ENCODE results near the gene AMDHD2. TPM values are rescaled to one million over a fixed set of nuclear protein-coding genes. Genes with fewer than 3 reads are reported as not detected.
A peak's percentile ranks its signal among the peaks of the same experiment; 100 is the strongest.

Gene AMDHD2
- total and polyA plus RNA-seq, 2 of the 8 experiments (the other 6 are each of a cell fraction or from before 2014, with no cell fraction given) = 43.0 to 54.6 TPM

DNA sequence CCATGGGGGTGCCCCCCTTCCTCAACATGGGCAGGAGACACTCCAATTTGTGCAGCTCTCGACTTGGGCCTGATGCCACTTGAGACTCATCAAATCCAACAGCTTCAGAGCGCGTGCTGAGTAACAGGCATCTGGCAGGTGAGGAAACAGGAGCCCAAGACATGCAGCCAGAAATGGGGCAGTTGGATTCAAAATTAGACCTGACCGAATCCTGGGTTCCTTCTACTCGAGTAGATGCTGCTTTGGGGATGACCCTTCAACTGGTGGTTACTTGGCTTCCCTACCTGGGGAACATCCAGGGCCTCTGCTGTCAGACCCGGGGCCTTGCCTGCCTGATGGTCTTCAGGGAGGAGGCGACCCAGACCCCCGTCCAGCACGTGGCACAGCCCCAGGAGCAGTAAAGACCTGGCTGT, 49.6 kb upstream of the AMDHD2 start:
- no peaks in the 10 kb centered on the region for H3K9me3 ChIP-seq (ENCODE audit: insufficient read depth in 2 of 2, low read depth in 1 of 2, low read length in 1 of 2)
- H3K14ac ChIP-seq (ENCODE audit: insufficient read length) = no peak overlapping the region
- H3K56ac ChIP-seq (replicated peaks; ENCODE audit: insufficient read length, low read depth, low read length) = no peak overlapping the region
- H3K79me1 ChIP-seq (ENCODE audit: low read depth, low read length) = no peaks in the 10 kb centered on the region
- FAIRE-seq = no peak
- WGBS, 2 experiments (ENCODE audit: extremely low coverage in 1 of 2, insufficient coverage in 1 of 2, insufficient read length in 1 of 2, insufficient replicate concordance in 2 of 2, low coverage in 1 of 2, low lambda C conversion rate in 2 of 2, missing lambda C conversion rate in 1 of 2) = 57% methylated on average over 9 of the region's 9 CpGs; no CpG with 5 or more reads in 1 of the 2 experiments
- H2BK15ac ChIP-seq (ENCODE audit: low read length) = no peak overlapping the region
- H3K4me3 ChIP-seq (ENCODE audit: extremely low read depth in 1 of 4, insufficient read depth in 2 of 4, low read depth in 3 of 4, low read length in 4 of 4) = peak overlapping the region in 1 of 4 experiments; percentile 56; a peak in 2 of 8 replicates
- no peak overlapping the region for H2BK20ac ChIP-seq (ENCODE audit: low read length)
- H3K4me2 ChIP-seq (ENCODE audit: insufficient read depth in 1 of 2, low read depth in 2 of 2, low read length in 2 of 2) = peak overlapping the region; percentile 53 to 75
- no peak overlapping the region for H3K4ac ChIP-seq (replicated peaks; ENCODE audit: insufficient read length, low read depth, low read length)
- H2BK120ac ChIP-seq (replicated peaks; ENCODE audit: low read depth, low read length) = no peak overlapping the region
- peaks cover 24 to 61% (median 54%) of the 10 kb centered on the region in 4 experiments for H3K27me3 ChIP-seq (replicated peaks in 1 of 4; ENCODE audit: control insufficient read depth in 3 of 4, extremely low read depth in 1 of 4, insufficient read depth in 3 of 4, low read length in 3 of 4)
- peaks cover 2 to 10% of the 10 kb centered on the region in 2 experiments for H4K20me1 ChIP-seq (replicated peaks in 1 of 2; ENCODE audit: control insufficient read depth in 1 of 2, insufficient read depth in 2 of 2, low read length in 2 of 2)
- H3K9ac ChIP-seq (replicated peaks in 1 of 4; ENCODE audit: extremely low read depth in 1 of 4, low read depth in 3 of 4, low read length in 3 of 4) = no peak overlapping the region
- no peak overlapping the region for H3K27ac ChIP-seq (ENCODE audit: low read depth, low read length)
- POLR2A ChIA-PET (ENCODE audit: partially characterized antibody) = interaction anchor here (0.9 to 2.8 kb wide), 6 partner anchors 11 to 62 kb away, joined by 3 to 8 read pairs (median 6); partner anchors contain the start of genes AMDHD2 and TEDC2
- no peak overlapping the region for H4K91ac ChIP-seq (replicated peaks; ENCODE audit: insufficient read length, low read length)
- H4K5ac ChIP-seq (ENCODE audit: insufficient read length, low read depth, low read length) = no peak overlapping the region
- H3K36me3 ChIP-seq (ENCODE audit: control insufficient read depth in 2 of 4, insufficient read depth in 4 of 4, low read length in 3 of 4) = no peaks in the 10 kb centered on the region
- CTCF ChIA-PET (ENCODE audit: partially characterized antibody) = interaction anchor here (1.0 to 4.0 kb wide), 2 partner anchors 10 to 130 kb away, joined by 4 to 15 read pairs; partner anchors contain the start of genes ABCA3 and TEDC2
- no peak overlapping the region for H2AK5ac ChIP-seq (ENCODE audit: low read depth, low read length)
- DNase-seq (ENCODE audit: low read depth in 1 of 2, low spot score in 2 of 2) = no peak
- H3K23me2 ChIP-seq (ENCODE audit: low read depth, low read length) = peaks cover 27% of the 10 kb centered on the region; the same call in 1 of the 2 replicates
- peaks cover 0 to 41% (median 31%) of the 10 kb centered on the region in 4 experiments; a peak in 6 of 7 replicates for H3K4me1 ChIP-seq (replicated peaks in 1 of 4; ENCODE audit: control insufficient read depth in 3 of 4, insufficient read depth in 4 of 4, low read length in 3 of 4)
- no peak overlapping the region for H3K23ac ChIP-seq (ENCODE audit: insufficient read length)
- no peak overlapping the region for H4K8ac ChIP-seq (ENCODE audit: extremely low read depth, insufficient read depth, low read length)
- no peak overlapping the region for H2AFZ ChIP-seq (ENCODE audit: low read length)
- H3K79me2 ChIP-seq (ENCODE audit: control insufficient read depth in 1 of 2, insufficient read depth in 2 of 2, low read length in 2 of 2) = no peaks in the 10 kb centered on the region
- TF ChIP-seq, protein P1, sequence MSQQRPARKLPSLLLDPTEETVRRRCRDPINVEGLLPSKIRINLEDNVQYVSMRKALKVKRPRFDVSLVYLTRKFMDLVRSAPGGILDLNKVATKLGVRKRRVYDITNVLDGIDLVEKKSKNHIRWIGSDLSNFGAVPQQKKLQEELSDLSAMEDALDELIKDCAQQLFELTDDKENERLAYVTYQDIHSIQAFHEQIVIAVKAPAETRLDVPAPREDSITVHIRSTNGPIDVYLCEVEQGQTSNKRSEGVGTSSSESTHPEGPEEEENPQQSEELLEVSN (IDR thresholded peaks at IDR 0.05) = peak; percentile 34; the same call in 1 of the 2 replicates
- TF ChIP-seq, protein P2, sequence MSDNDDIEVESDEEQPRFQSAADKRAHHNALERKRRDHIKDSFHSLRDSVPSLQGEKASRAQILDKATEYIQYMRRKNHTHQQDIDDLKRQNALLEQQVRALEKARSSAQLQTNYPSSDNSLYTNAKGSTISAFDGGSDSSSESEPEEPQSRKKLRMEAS (IDR thresholded peaks at IDR 0.05) = peak; percentile 78
- TF ChIP-seq, protein P3, sequence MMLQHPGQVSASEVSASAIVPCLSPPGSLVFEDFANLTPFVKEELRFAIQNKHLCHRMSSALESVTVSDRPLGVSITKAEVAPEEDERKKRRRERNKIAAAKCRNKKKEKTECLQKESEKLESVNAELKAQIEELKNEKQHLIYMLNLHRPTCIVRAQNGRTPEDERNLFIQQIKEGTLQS (IDR thresholded peaks at IDR 0.05; ENCODE audit: insufficient read depth, low read depth, low read length) = no peak
- no peak overlapping the region; the same call in 1 of the 2 replicates for H2BK12ac ChIP-seq (ENCODE audit: low read depth, low read length)
- H3K18ac ChIP-seq (ENCODE audit: extremely low read depth, low read length) = no peak overlapping the region; the same call in 1 of the 2 replicates
- H2BK5ac ChIP-seq (ENCODE audit: low read depth, low read length) = no peak overlapping the region

All from H1 (cell line).